Measurements from ENCODE around the gene MAD1L1. TPM values are rescaled to one million over a fixed set of nuclear protein-coding genes. Genes with fewer than 3 reads are reported as not detected.
A peak's percentile ranks its signal among the peaks of the same experiment; 100 is the strongest.

Gene MAD1L1
- total and polyA plus RNA-seq, 2 of the 13 experiments (the other 11 are each of a cell fraction or from before 2014, with no cell fraction given) = 17.4 to 64.7 TPM

- TF ChIP-seq ZBTB14 (CRISPR knock-in tag; IDR thresholded peaks at IDR 0.05) = no peak
These were observed 10.0 kb upstream of the MAD1L1 start (continued) for GRCh38 chr7:2242541-2243429.

- intact Hi-C loops (cut with micrococcal nuclease; ENCODE audit: unreplicated experiment) = loop anchor here (2.0 to 10.0 kb wide), 2 partner anchors 73 to 113 kb away; partner anchors contain the start of genes EIF3B and SNX8
- in situ Hi-C loops (cut with HindIII; ENCODE audit: extremely low pct_ligation_motif_present, low pct_unique_long_range_greater_than_20kb) = loop anchor here (5.0 kb wide), 1 partner anchor 105 kb away; no protein-coding TSS in a partner anchor
- H3K36me3 ChIP-seq (replicated peaks in 1 of 2; ENCODE audit: control insufficient read depth in 1 of 2, insufficient read depth in 2 of 2, low read length in 2 of 2) = peaks cover 6 to 22% of the 10 kb centered on the region in 2 experiments
- peak; percentile 90 for ATAC-seq
- no peaks in the 10 kb centered on the region for H3K9me3 ChIP-seq (ENCODE audit: low read length)
- peak within 1 kb of the TSS; percentile 99 for H3K4me2 ChIP-seq (ENCODE audit: low read depth, low read length)
- H4K20me1 ChIP-seq (ENCODE audit: insufficient read depth, low read length) = no peaks in the 10 kb centered on the region
- no peak within 1 kb of the TSS for H2AFZ ChIP-seq (ENCODE audit: low read length)
- H3K79me2 ChIP-seq (ENCODE audit: insufficient read depth, low read length) = peaks cover 22% of the 10 kb centered on the region
- under 1% methylated on average over 21 of the region's 81 CpGs for WGBS (ENCODE audit: low lambda C conversion rate)
- H3K27me3 ChIP-seq (ENCODE audit: control insufficient read depth in 1 of 2, insufficient read depth in 2 of 2, low read length in 2 of 2) = no peaks in the 10 kb centered on the region; a peak in 1 of 5 replicates
- H3K4me1 ChIP-seq (ENCODE audit: insufficient read depth, low read length) = peaks cover 45% of the 10 kb centered on the region
- peak within 1 kb of the TSS; percentile 96 for H3K9ac ChIP-seq (ENCODE audit: insufficient read depth, low read depth, low read length)
- TSS peak; percentile 59 for BruUV-seq (replicated peaks)
- peak within 1 kb of the TSS; percentile 91 to 98 (median 98) for H3K4me3 ChIP-seq (replicated peaks in 1 of 3; ENCODE audit: insufficient read depth in 1 of 3, low read depth in 2 of 3, low read length in 3 of 3)
- DNase-seq (ENCODE audit: low spot score) = peak; percentile 74
- POLR2A ChIA-PET = interaction anchor here (0.7 to 1.5 kb wide), 3 partner anchors 28 to 112 kb away, joined by 4 to 6 read pairs (median 5); partner anchors contain the start of gene EIF3B
- CTCF ChIA-PET (ENCODE audit: low intra/inter-chr PET ratio, low total read pairs) = no interaction called here
- FAIRE-seq = no peak
- H3K27ac ChIP-seq (ENCODE audit: extremely low read length, insufficient read depth, low read length) = peak within 1 kb of the TSS; percentile 72
- TF ChIP-seq ZNF670 (CRISPR knock-in tag; IDR thresholded peaks at IDR 0.05; ENCODE audit: borderline replicate concordance) (no peak), HMG20B (CRISPR knock-in tag; conservative IDR thresholded peaks at IDR 0.05) (no peak), ZNF143 (CRISPR knock-in tag; IDR thresholded peaks at IDR 0.05) (peak; percentile 36; the same call in 1 of the 2 replicates), ZNF383 (CRISPR knock-in tag; IDR thresholded peaks at IDR 0.05; ENCODE audit: borderline replicate concordance) (no peak), ATF2 (CRISPR knock-in tag; IDR thresholded peaks at IDR 0.05) (0 out of 2 replicates have a peak, but pooled peaks have one; percentile 14), ZBTB14 (CRISPR knock-in tag; IDR thresholded peaks at IDR 0.05) (no peak; the same call in 1 of the 2 replicates), TIGD3 (CRISPR knock-in tag; IDR thresholded peaks at IDR 0.05; ENCODE audit: borderline replicate concordance) (no peak), ZNF263 (CRISPR knock-in tag; IDR thresholded peaks at IDR 0.05) (peak; percentile 31), ZNF280B (CRISPR knock-in tag; IDR thresholded peaks at IDR 0.05; ENCODE audit: borderline replicate concordance) (peak; percentile 77; the same call in 1 of the 2 replicates)
These were observed 9.1 kb upstream of the MAD1L1 start, which contains the start of the genes MRM2 and NUDT1 for GRCh38 chr7:2241580-2242540. MRM2 (minus strand) TSS chr7:2242205; CDS start chr7:2242169, 36 bp downstream. NUDT1 (plus strand) TSS chr7:2242226; CDS start chr7:2244575, 2,349 bp downstream.

Data from HepG2 (cell line).